Measurements from ENCODE around the gene HMX1. TPM values are rescaled to one million over a fixed set of nuclear protein-coding genes. Genes with fewer than 3 reads are reported as not detected.

Gene HMX1
- total RNA-seq, 2 experiments from 2014 or later, result not detected

DNA sequence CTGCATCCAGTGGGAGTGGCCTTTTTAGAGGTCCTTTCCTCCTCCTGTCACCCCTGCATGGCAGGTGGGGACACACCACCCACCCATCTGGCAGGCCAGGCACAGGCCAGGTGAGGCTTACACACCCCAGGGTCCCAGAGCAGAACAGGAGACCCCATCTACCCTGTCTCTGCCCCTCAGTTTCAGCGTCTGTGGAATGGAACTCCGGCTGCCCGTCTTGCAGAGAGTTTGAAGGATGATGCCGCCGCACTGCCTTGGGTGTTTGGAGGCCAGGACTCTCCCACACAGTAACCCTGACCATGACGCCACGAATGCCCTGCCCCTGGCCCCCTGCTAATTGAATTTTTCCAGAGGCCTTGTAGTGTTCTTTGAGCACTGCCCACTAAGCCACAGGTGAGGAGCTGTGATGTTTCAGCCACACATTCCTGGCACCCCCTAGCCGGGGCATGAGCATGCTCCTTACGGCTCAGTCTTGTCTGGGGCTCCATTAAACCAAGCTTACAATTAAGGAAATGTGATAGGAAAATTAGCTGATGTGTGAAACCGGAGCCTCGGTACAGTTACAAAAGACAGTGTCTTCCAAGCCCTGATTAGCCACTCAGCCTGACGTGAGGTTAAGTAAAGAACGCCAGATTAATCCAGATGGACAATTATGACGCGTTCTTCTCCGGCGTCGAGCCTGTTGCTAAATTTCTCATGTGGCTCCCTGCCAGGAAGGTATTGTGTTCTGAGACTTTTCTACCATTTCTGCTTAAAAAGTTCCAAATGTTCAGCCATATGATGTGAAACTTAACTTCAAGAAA, 39.3 kb downstream of the HMX1 start:
- Histone ChIP-seq H3K36me3 (ENCODE audit: insufficient read depth, low read length) (no peaks in the 10 kb centered on the region), H3K27ac (ENCODE audit: low read depth in 1 of 2, low read length in 2 of 2) (no peak overlapping the region), H3K9me3 (ENCODE audit: control insufficient read depth in 1 of 2, insufficient read depth in 1 of 2, low read length in 2 of 2) (peaks cover 0 to 4% of the 10 kb centered on the region in 2 experiments), H3K4me1 (ENCODE audit: insufficient read depth, low read length) (no peaks in the 10 kb centered on the region), H3K27me3 (ENCODE audit: control insufficient read depth in 1 of 2, insufficient read depth in 2 of 2, low read length in 2 of 2) (no peaks in the 10 kb centered on the region), H3K4me3 (ENCODE audit: low read length) (no peak overlapping the region)
- no peak overlapping the region for H3K4me3 Mint-ChIP-seq
- no peaks in the 10 kb centered on the region for H3K36me3 Mint-ChIP-seq (ENCODE audit: low read depth)
- ATAC-seq (ENCODE audit: poor library complexity) (no peak), DNase-seq (peak in 1 of 14 experiments; percentile 24)
- peaks cover 2% of the 10 kb centered on the region for H3K9me3 Mint-ChIP-seq
- TF ChIP-seq, protein P1, sequence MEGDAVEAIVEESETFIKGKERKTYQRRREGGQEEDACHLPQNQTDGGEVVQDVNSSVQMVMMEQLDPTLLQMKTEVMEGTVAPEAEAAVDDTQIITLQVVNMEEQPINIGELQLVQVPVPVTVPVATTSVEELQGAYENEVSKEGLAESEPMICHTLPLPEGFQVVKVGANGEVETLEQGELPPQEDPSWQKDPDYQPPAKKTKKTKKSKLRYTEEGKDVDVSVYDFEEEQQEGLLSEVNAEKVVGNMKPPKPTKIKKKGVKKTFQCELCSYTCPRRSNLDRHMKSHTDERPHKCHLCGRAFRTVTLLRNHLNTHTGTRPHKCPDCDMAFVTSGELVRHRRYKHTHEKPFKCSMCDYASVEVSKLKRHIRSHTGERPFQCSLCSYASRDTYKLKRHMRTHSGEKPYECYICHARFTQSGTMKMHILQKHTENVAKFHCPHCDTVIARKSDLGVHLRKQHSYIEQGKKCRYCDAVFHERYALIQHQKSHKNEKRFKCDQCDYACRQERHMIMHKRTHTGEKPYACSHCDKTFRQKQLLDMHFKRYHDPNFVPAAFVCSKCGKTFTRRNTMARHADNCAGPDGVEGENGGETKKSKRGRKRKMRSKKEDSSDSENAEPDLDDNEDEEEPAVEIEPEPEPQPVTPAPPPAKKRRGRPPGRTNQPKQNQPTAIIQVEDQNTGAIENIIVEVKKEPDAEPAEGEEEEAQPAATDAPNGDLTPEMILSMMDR (IDR thresholded peaks at IDR 0.05), result no peak
- peaks cover 12% of the 10 kb centered on the region for H3K27me3 Mint-ChIP-seq
- intact Hi-C loops (cut with DNase I, micrococcal nuclease), result no loop called here
- no peaks in the 10 kb centered on the region for H3K4me1 Mint-ChIP-seq (ENCODE audit: low read depth)
- no peak overlapping the region for H3K27ac Mint-ChIP-seq
- CTCF ChIA-PET, result no interaction called here
- POLR2A ChIA-PET, result no interaction called here

DNA sequence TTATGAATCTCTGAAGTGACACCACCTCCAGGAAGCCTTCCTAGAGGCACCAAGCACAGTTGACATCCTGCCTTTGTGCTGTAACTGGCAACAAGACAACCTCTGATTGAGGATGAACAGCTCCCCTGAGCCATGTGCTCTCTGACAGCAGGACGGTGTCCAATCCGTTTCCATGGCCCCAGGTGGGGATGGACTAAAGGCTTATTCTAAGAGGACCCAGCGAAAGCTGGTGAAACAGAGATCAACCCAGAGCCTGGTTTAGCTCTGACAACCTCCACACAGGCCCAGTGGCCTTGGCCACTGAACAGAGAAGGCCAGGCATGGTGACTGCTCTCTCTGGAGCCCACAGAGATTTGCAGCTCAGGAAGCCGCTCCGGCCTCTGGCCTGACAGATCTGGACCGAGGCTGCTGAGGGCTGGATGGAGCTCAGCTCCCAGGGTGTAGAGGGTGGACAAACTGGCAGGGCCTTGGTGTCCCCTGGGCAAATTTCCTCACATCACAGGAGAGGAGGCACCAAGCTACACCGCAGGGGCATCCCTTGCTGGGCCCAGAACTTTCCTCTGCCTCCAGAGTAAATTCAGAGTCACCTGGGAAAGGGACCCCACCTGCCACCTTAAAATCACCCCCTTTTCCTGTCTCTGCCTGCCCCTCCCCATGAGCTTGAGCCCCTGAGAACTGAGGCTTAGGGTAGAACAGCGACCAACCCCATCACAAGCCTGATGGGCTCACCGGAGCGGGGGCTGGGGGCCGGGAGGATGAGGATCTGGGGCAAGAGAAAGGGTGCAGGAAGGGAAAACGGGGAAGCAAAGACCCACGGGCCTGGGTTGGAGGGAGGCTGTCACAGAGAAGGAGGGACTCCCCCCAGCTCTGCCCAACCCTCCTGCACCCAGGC, 40.2 kb downstream of the HMX1 start:
- H3K27me3 Mint-ChIP-seq, result peaks cover 12% of the 10 kb centered on the region
- no peaks in the 10 kb centered on the region for H3K36me3 Mint-ChIP-seq (ENCODE audit: low read depth)
- no peak overlapping the region for H3K27ac Mint-ChIP-seq
- ChIA-PET CTCF (no interaction called here), POLR2A (no interaction called here)
- intact Hi-C loops (cut with DNase I, micrococcal nuclease), result no loop called here
- H3K4me1 Mint-ChIP-seq (ENCODE audit: low read depth), result no peaks in the 10 kb centered on the region
- H3K4me3 Mint-ChIP-seq, result no peak overlapping the region
- no peaks in the 10 kb centered on the region for H3K36me3 ChIP-seq (ENCODE audit: insufficient read depth, low read length)
- H3K27me3 ChIP-seq (ENCODE audit: control insufficient read depth in 1 of 2, insufficient read depth in 2 of 2, low read length in 2 of 2), result no peaks in the 10 kb centered on the region
- H3K9me3 ChIP-seq (ENCODE audit: control insufficient read depth in 1 of 2, insufficient read depth in 1 of 2, low read length in 2 of 2), result no peaks in the 10 kb centered on the region
- ATAC-seq (ENCODE audit: poor library complexity) (no peak), DNase-seq (no peak)
- no peak overlapping the region for H3K4me3 ChIP-seq (ENCODE audit: low read length)
- H3K9me3 Mint-ChIP-seq, result peaks cover 6% of the 10 kb centered on the region
- TF ChIP-seq, protein P1 (IDR thresholded peaks at IDR 0.05), result no peak
- H3K27ac ChIP-seq (ENCODE audit: low read depth in 1 of 2, low read length in 2 of 2), result no peak overlapping the region
- H3K4me1 ChIP-seq (ENCODE audit: insufficient read depth, low read length), result no peaks in the 10 kb centered on the region

DNA sequence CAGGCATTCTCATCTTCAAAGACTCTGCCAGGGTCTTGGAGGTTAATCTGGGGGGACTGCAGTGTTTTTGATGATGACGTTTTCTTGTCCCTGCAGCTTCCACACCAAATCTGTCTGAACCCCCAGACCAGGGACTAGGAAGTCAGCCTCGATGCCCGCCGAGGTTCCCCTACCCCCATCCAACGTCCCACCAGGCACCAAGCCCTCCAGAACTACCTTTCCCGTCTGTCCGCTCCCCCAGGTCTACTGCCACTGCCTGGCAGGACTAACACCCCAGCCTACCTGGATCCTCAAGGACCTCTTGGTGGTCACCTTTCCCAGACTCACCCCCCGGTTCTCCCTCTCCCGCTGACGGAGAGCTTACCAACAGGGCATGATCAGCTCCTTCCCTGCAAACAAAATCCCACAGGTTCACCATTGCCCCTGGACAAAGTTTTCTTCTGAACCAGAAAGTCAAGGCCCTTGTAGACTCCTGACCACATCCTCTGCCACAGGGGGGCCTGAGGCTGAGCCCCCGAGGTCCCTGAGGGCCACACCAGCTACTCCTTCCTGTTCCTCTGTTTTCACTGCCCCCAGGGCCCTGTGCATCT, 40.9 kb downstream of the HMX1 start:
- CTCF ChIA-PET, result no interaction called here
- Histone ChIP-seq H3K36me3 (ENCODE audit: insufficient read depth, low read length) (no peaks in the 10 kb centered on the region), H3K9me3 (ENCODE audit: control insufficient read depth in 1 of 2, insufficient read depth in 1 of 2, low read length in 2 of 2) (no peaks in the 10 kb centered on the region), H3K27ac (ENCODE audit: low read depth in 1 of 2, low read length in 2 of 2) (no peak overlapping the region), H3K4me1 (ENCODE audit: insufficient read depth, low read length) (no peaks in the 10 kb centered on the region), H3K27me3 (ENCODE audit: control insufficient read depth in 1 of 2, insufficient read depth in 2 of 2, low read length in 2 of 2) (no peaks in the 10 kb centered on the region), H3K4me3 (ENCODE audit: low read length) (no peak overlapping the region)
- TF ChIP-seq, protein P1 (IDR thresholded peaks at IDR 0.05), result no peak
- H3K9me3 Mint-ChIP-seq, result peaks cover 6% of the 10 kb centered on the region
- no peak for ATAC-seq (ENCODE audit: poor library complexity)
- POLR2A ChIA-PET, result no interaction called here
- no peaks in the 10 kb centered on the region for H3K36me3 Mint-ChIP-seq (ENCODE audit: low read depth)
- intact Hi-C loops (cut with DNase I, micrococcal nuclease), result no loop called here
- DNase-seq, result peak in 1 of 14 experiments; percentile 26
- H3K4me3 Mint-ChIP-seq, result no peak overlapping the region
- no peak overlapping the region for H3K27ac Mint-ChIP-seq
- H3K4me1 Mint-ChIP-seq (ENCODE audit: low read depth), result no peaks in the 10 kb centered on the region
- peaks cover 12% of the 10 kb centered on the region for H3K27me3 Mint-ChIP-seq
